ENCODE data around the gene CYP27B1. TPM values are rescaled to one million over a fixed set of nuclear protein-coding genes. Genes with fewer than 3 reads are reported as not detected.
A peak's percentile ranks its signal among the peaks of the same experiment; 100 is the strongest.

CYP27B1 gene
- total and polyA plus RNA-seq, 9 of the 15 experiments (the other 6 are each of a cell fraction or from before 2014, with no cell fraction given): 0.18 to 4.2 (median 1.8) TPM

GRCh38 chr12:57751788-57752667, 14.8 kb downstream of the CYP27B1 start, which contains the start of gene CDK4 (continued):
- TF ChIP-seq ZNF318 (IDR thresholded peaks at IDR 0.05; ENCODE audit: borderline replicate concordance in 1 of 2, low read depth in 1 of 2) (peak in 1 of 2 experiments; percentile 87; a peak in 2 of 4 replicates), ZC3H4 (CRISPR knock-in tag; IDR thresholded peaks at IDR 0.05; ENCODE audit: borderline replicate concordance) (0 out of 2 replicates have a peak, but pooled peaks have one; percentile 35), EWSR1 (IDR thresholded peaks at IDR 0.05; ENCODE audit: borderline replicate concordance, low read depth, partially characterized antibody) (no peak), HMGXB4 (CRISPR knock-in tag; IDR thresholded peaks at IDR 0.05) (peak; percentile 80; the same call in 1 of the 2 replicates), KLF1 (tag; IDR thresholded peaks at IDR 0.05) (peak; percentile 79), TAF7 (tag; IDR thresholded peaks at IDR 0.05) (no peak; the same call in none of the 2 replicates), ZSCAN32 (CRISPR knock-in tag; IDR thresholded peaks at IDR 0.05) (no peak), MAFF (IDR thresholded peaks at IDR 0.05; ENCODE audit: low read length) (no peak), HDAC3 (IDR thresholded peaks at IDR 0.05; ENCODE audit: borderline replicate concordance, partially characterized antibody) (no peak), HOMEZ (CRISPR knock-in tag; IDR thresholded peaks at IDR 0.05) (0 out of 2 replicates have a peak, but pooled peaks have one; percentile 7), PRMT5 (CRISPR knock-in tag; IDR thresholded peaks at IDR 0.05) (peak; percentile 81), CBFB (CRISPR knock-in tag; IDR thresholded peaks at IDR 0.05) (peak; percentile 81; the same call in 1 of the 2 replicates), DPF2 (IDR thresholded peaks at IDR 0.05) (peak; percentile 87), BCOR (IDR thresholded peaks at IDR 0.05) (peak; percentile 5; the same call in 1 of the 2 replicates), ZNF347 (CRISPR knock-in tag; IDR thresholded peaks at IDR 0.05; ENCODE audit: low read depth) (no peak), ZNF354B (CRISPR knock-in tag; IDR thresholded peaks at IDR 0.05) (no peak)
